Measurements from ENCODE around the gene SLC16A12.

- TF ChIP-seq CTCF (conservative IDR thresholded peaks at IDR 0.05; ENCODE audit: low read length), result no peak
- no peak for TF ChIP-seq EZH2phosphoT487 (IDR thresholded peaks at IDR 0.05; ENCODE audit: borderline replicate concordance)
These were observed 135.4 kb downstream of the SLC16A12 start for GRCh38 chr10:89399956-89400355.

Measured in Loucy (cell line).